ENCODE measurements around the gene DSG3.

DNA sequence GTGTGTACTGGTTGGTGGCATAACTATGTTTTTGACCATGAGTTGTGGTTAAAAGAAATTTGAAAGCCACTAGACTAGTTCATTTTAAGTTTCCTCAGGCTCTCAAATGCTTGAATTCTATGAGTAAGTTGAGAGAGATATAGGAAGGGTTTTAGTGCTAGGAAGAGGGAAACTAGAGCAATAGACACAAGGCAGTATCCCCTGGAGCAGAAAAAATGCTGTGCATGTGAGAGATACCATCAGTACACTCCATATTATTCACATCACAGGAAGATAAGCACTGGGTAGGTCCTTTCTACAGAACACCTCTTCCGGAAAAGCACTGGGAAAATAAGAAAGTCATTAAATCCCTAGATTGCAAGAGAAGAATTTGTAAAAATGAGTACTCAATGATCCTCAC lies 19.3 kb upstream of the DSG3 start:
- TF ChIP-seq CTCF (conservative IDR thresholded peaks at IDR 0.05; ENCODE audit: low read length) (no peak), EZH2phosphoT487 (IDR thresholded peaks at IDR 0.05; ENCODE audit: borderline replicate concordance) (no peak)

Data from Loucy (cell line).